HL-60 (cell line): Measurements from ENCODE around the gene RALGPS2.

ENCODE experiments used
- DNase-seq, 2 experiments: peaks; one replicate each; pipeline ENCODE4 v3.0.0-alpha.2; 2010 to 2020; ENCODE audit warnings: low read depth in 1 of 2, low spot score in 1 of 2
- H3K27ac ChIP-seq: fragments of 250-450 bp; sonication (Bioruptor Pico); replicated peaks from 2 replicates; pipeline ENCODE4 v1.5.1; 2020; ENCODE audit warnings: mild to moderate bottlenecking, moderate library complexity
- H3K27me3 ChIP-seq: fragments of 250-450 bp; sonication (Bioruptor Pico); 2 replicates; pipeline ENCODE4 v1.5.1; 2021; ENCODE audit warnings: mild to moderate bottlenecking, moderate library complexity; ENCODE audit not compliant: insufficient read depth, poor library complexity, severe bottlenecking
- H3K4me3 ChIP-seq: replicated peaks from 2 replicates; pipeline ENCODE4 v1.5.1; 2011; ENCODE audit warnings: mild to moderate bottlenecking, control low read depth, low read length; ENCODE audit not compliant: insufficient read depth
- CTCF ChIP-seq: IDR thresholded peaks from one replicate; pipeline ENCODE4 v1.5.1; 2011; ENCODE audit warnings: low read length, control low read depth, inconsistent platforms; ENCODE audit not compliant: insufficient read depth
- GABPA ChIP-seq: IDR thresholded peaks from 2 replicates; pipeline ENCODE4 v1.6.1; 2012; ENCODE audit warnings: low read depth
- POLR2AphosphoS5 ChIP-seq: IDR thresholded peaks from 2 replicates; pipeline ENCODE4 v1.6.1; 2012; ENCODE audit warnings: low read depth
- REST ChIP-seq: IDR thresholded peaks from 2 replicates; pipeline ENCODE4 v1.6.1; 2012; ENCODE audit warnings: low read depth; ENCODE audit not compliant: insufficient replicate concordance
- SPI1 ChIP-seq: IDR thresholded peaks from 2 replicates; pipeline ENCODE4 v1.6.1; 2012; ENCODE audit warnings: low read depth, mild to moderate bottlenecking, borderline replicate concordance

The RALGPS2 gene

GRCh38 chr1:178825167-178825566, 100.1 kb downstream of the RALGPS2 start:
- TF ChIP-seq CTCF (no peak), REST (no peak), SPI1 (no peak), GABPA (no peak), POLR2AphosphoS5 (no peak)
- no peak for DNase-seq
- no peaks in the 10 kb centered on the region for H3K27me3 ChIP-seq
- no peak overlapping the region for H3K27ac ChIP-seq
- H3K4me3 ChIP-seq = no peak overlapping the region

- no peak overlapping the region for H3K4me3 ChIP-seq
- TF ChIP-seq SPI1 (no peak), REST (no peak), POLR2AphosphoS5 (no peak), GABPA (no peak), CTCF (no peak)
- DNase-seq = no peak
- no peak overlapping the region for H3K27ac ChIP-seq
- no peaks in the 10 kb centered on the region for H3K27me3 ChIP-seq
Observed at GRCh38 chr1:178844436-178844835, 119.4 kb downstream of the RALGPS2 start.

GRCh38 chr1:178846306-178846705, 121.3 kb downstream of the RALGPS2 start:
- Histone ChIP-seq H3K27me3 (no peaks in the 10 kb centered on the region), H3K4me3 (no peak overlapping the region), H3K27ac (no peak overlapping the region)
- DNase-seq = no peak
- TF ChIP-seq GABPA (no peak), SPI1 (no peak), CTCF (no peak), REST (no peak), POLR2AphosphoS5 (no peak)
